GM10248 (cell line): ENCODE measurements around the gene ITPKB.

Experiments
- CTCF ChIA-PET: fragments of 300-600 bp; sonication (Branson Sonifier 250); formaldehyde crosslinking; extraction: SDS; loops from one replicate; lab custom pipeline; 2021; ENCODE audit warnings: antibody characterized with exemption; lab: Yijun Ruan, JAX
- POLR2A ChIA-PET: fragments of 350-650 bp; sonication (Branson Sonifier 250); formaldehyde crosslinking; extraction: SDS; loops from one replicate; lab custom pipeline; 2020; ENCODE audit warnings: antibody characterized with exemption; lab: Yijun Ruan, JAX
- DNase-seq: peaks from one replicate; pipeline ENCODE4 v3.0.0; 2012; ENCODE audit errors: extremely low spot score
- TF ChIP-seq, protein P1 (sequence below): IDR thresholded peaks from 2 replicates; pipeline ENCODE4 v1.5.1; 2012; ENCODE audit warnings: mild to moderate bottlenecking, low read depth; ENCODE audit errors: extremely low read depth, missing control alignments, control extremely low read depth

ITPKB gene

GRCh38 chr1:226704169-226704937 is 34.7 kb downstream of the ITPKB start:
- POLR2A ChIA-PET, result interaction anchor here (1.6 kb wide), 1 partner anchor 41 kb away, joined by 6 read pairs; no protein-coding TSS in a partner anchor
- no peak for DNase-seq
- CTCF ChIA-PET, result interaction anchor here (0.8 to 3.1 kb wide), 8 partner anchors 11 to 45 kb away, joined by 3 to 12 read pairs (median 4); no protein-coding TSS in a partner anchor
- TF ChIP-seq, protein P1, sequence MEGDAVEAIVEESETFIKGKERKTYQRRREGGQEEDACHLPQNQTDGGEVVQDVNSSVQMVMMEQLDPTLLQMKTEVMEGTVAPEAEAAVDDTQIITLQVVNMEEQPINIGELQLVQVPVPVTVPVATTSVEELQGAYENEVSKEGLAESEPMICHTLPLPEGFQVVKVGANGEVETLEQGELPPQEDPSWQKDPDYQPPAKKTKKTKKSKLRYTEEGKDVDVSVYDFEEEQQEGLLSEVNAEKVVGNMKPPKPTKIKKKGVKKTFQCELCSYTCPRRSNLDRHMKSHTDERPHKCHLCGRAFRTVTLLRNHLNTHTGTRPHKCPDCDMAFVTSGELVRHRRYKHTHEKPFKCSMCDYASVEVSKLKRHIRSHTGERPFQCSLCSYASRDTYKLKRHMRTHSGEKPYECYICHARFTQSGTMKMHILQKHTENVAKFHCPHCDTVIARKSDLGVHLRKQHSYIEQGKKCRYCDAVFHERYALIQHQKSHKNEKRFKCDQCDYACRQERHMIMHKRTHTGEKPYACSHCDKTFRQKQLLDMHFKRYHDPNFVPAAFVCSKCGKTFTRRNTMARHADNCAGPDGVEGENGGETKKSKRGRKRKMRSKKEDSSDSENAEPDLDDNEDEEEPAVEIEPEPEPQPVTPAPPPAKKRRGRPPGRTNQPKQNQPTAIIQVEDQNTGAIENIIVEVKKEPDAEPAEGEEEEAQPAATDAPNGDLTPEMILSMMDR, result no peak

- TF ChIP-seq, protein P1, result no peak
- ChIA-PET POLR2A (interaction anchor here (0.6 to 1.6 kb wide), 4 partner anchors 9 to 40 kb away, joined by 3 to 6 read pairs (median 3); partner anchors contain the start of gene ITPKB), CTCF (interaction anchor here (0.8 to 3.1 kb wide), 8 partner anchors 9 to 71 kb away, joined by 3 to 12 read pairs (median 4); no protein-coding TSS in a partner anchor)
- peak; percentile 92 for DNase-seq
Measured at GRCh38 chr1:226702957-226703831, 35.9 kb downstream of the ITPKB start.

DNA sequence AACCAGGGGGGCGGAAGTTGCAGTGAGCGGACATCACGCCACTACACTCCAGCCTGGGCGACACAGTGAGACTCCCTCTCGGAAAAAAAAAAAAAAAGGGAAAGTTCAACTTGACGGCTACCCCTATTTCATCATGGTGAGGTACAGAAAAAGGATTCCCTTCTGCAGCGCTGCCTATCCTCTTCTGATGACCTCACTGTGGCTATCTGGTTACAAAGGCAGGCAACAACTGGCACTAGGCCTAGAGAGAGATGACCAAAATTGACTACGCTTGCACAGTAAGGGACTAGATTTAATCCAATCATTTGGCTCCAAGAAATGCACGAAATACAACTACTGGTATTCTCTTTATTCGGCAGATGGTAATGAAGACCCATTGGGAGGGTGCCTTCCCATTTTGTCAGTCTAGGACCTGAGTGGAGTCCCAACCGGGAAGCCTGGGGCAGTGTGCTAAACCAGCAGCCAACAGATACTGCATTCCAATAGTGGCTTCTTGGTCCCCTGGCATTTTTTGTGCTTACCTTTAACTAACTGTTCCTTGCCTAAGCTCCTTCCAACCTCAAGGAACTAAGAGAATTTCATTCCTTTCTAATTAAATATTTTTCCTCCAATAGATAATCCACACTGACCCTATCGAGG is 36.6 kb downstream of the ITPKB start:
- TF ChIP-seq, protein P1, result no peak
- CTCF ChIA-PET, result interaction anchor here (1.0 to 3.1 kb wide), 8 partner anchors 10 to 70 kb away, joined by 3 to 12 read pairs (median 4); no protein-coding TSS in a partner anchor
- no peak for DNase-seq
- POLR2A ChIA-PET, result interaction anchor here (0.6 to 1.1 kb wide), 3 partner anchors 10 to 37 kb away, joined by 3 read pairs; partner anchors contain the start of gene ITPKB

GRCh38 chr1:226700861-226701260 is 38.2 kb downstream of the ITPKB start:
- POLR2A ChIA-PET, result interaction anchor here (0.5 to 0.6 kb wide), 2 partner anchors 21 to 702 kb away, joined by 3 to 4 read pairs; partner anchors contain the start of gene SDE2
- TF ChIP-seq, protein P1, result no peak
- no peak for DNase-seq
- CTCF ChIA-PET, result interaction anchor here (1.1 to 2.3 kb wide), 5 partner anchors 11 to 74 kb away, joined by 3 to 10 read pairs (median 4); no protein-coding TSS in a partner anchor

DNA sequence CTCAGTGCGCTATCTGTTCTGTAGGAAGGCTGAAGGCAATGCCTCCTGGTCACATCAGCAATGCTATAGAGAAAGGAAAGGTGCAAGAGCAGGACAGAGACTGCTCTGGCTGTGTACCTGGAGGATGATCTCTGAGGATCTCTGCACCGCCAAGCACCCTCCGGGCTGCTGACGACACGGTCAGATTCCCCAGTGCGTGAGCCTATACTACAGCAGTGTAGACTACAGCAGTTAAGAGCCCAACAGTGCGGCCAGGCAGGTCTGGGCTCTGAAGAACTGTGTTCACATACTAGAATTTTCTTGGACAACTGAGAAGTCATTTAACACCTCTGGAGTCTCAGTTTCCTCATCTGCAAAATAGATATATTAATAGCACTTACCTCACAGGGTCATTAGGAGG is 39.9 kb downstream of the ITPKB start:
- POLR2A ChIA-PET, result no interaction called here
- no peak for DNase-seq
- CTCF ChIA-PET, result interaction anchor here (1.9 kb wide), 1 partner anchor 16 kb away, joined by 9 read pairs; no protein-coding TSS in a partner anchor
- TF ChIP-seq, protein P1, result no peak
